ENCODE measurements around the gene CELA3A. TPM values are rescaled to one million over a fixed set of nuclear protein-coding genes. Genes with fewer than 3 reads are reported as not detected.

Gene CELA3A
- polyA plus RNA-seq, 2 of the 4 experiments (the other 2 are of a cell fraction), result not detected

DNA sequence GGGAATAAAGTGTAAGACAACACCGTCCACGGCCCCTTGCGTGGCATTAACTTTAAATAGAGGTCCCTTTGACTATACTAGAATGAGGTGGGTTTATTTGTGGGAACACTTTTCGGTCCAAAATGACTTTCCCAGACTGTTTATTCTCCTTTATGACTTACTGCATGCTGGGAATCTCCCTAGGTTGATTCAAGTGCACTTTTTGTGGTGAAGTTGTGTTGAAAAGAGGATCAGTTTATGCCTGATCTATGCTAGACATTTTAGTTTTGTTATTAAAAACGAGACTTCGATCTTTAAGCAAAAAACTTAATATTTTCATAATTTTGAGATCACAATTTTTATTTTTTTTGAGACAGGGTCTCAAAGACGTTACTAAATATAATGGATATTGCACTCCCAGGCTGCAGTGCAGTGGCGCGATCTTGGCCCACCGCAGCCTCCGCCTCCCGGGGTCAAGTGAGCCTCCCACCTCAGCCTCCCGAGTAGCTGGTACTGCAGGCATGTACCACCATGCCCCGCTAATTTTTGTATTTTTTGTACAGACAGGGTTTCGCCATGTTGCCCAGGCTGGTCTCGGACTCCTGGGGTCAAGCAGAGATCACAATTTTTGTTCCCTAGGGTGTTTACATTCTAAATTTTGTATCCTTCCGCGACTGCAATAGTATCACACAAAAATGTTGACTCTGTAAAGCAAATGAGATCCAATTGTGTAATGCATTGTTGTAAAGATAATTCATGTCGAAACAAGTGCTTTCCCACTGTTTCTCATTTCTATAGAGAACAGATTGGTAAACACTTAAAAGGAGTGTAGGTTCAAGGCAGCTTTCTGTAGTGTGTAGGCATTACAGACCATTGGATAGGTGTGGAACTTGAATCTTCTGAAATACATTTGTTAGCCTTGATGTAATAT is 52.7 kb downstream of the CELA3A start (continued):
- TF ChIP-seq CBX2 (IDR thresholded peaks at IDR 0.05; ENCODE audit: borderline replicate concordance, low read depth) (no peak), E2F6 (IDR thresholded peaks at IDR 0.05; ENCODE audit: borderline replicate concordance, low read depth) (no peak), HES2 (IDR thresholded peaks at IDR 0.05) (no peak), RARB (CRISPR knock-in tag; IDR thresholded peaks at IDR 0.05) (no peak), SREBF2 (IDR thresholded peaks at IDR 0.05) (no peak), HMGXB4 (CRISPR knock-in tag; IDR thresholded peaks at IDR 0.05; ENCODE audit: borderline replicate concordance) (no peak), FOXS1 (CRISPR knock-in tag; IDR thresholded peaks at IDR 0.05) (no peak)
- TF ChIP-seq, protein P1, sequence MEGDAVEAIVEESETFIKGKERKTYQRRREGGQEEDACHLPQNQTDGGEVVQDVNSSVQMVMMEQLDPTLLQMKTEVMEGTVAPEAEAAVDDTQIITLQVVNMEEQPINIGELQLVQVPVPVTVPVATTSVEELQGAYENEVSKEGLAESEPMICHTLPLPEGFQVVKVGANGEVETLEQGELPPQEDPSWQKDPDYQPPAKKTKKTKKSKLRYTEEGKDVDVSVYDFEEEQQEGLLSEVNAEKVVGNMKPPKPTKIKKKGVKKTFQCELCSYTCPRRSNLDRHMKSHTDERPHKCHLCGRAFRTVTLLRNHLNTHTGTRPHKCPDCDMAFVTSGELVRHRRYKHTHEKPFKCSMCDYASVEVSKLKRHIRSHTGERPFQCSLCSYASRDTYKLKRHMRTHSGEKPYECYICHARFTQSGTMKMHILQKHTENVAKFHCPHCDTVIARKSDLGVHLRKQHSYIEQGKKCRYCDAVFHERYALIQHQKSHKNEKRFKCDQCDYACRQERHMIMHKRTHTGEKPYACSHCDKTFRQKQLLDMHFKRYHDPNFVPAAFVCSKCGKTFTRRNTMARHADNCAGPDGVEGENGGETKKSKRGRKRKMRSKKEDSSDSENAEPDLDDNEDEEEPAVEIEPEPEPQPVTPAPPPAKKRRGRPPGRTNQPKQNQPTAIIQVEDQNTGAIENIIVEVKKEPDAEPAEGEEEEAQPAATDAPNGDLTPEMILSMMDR (IDR thresholded peaks at IDR 0.05), result no peak

DNA sequence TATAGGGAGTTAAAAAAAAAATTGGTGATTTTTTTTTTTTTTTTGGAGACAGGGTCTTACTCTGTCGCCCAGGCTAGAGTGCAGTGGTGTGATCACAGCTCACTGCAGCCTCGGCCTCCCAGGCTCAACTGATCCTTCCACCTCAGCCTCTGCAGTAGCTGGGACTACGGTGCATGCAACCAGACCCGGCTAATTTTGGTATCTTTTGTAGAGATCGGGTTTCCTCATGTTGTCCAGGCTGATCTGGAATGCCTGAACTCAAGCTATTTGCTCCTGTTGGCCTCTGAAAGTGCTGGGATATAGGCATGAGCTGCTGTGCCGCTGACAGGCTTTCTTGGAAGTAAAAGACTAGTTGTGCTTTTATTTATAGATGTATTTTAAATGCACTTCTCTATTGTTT is 54.0 kb downstream of the CELA3A start:
- Histone ChIP-seq H3K9me3 (no peaks in the 10 kb centered on the region), H3K4me1 (peaks cover 18% of the 10 kb centered on the region), H3K27ac (no peak overlapping the region), H3K4me2 (peak overlapping the region; percentile 8; the same call in 1 of the 3 replicates), H3K4me3 (no peak overlapping the region)
- FAIRE-seq, result no peak
- 91% methylated on average over 6 of the region's 6 CpGs for WGBS (ENCODE audit: missing lambda C conversion rate)
- no peak for ATAC-seq
- POLR2A ChIA-PET, result interaction anchor here (0.7 kb wide), 2 partner anchors 14 to 283 kb away, joined by 3 read pairs; no protein-coding TSS in a partner anchor
- CTCF ChIA-PET, result no interaction called here
- DNase-seq (ENCODE audit: low read depth in 1 of 2, low spot score in 1 of 2), result no peak
- TF ChIP-seq BCL3 (IDR thresholded peaks at IDR 0.05), result no peak
- TF ChIP-seq KDM5A (IDR thresholded peaks at IDR 0.05), result no peak
- TF ChIP-seq HOXA7 (CRISPR knock-in tag; IDR thresholded peaks at IDR 0.05), result no peak
- TF ChIP-seq ZSCAN20 (CRISPR knock-in tag; IDR thresholded peaks at IDR 0.05), result no peak
- TF ChIP-seq NFE2L2 (conservative IDR thresholded peaks at IDR 0.05; ENCODE audit: low read length), result no peak
- no peak for TF ChIP-seq HOXB5 (CRISPR knock-in tag; IDR thresholded peaks at IDR 0.05)
- TF ChIP-seq PHF8 (IDR thresholded peaks at IDR 0.05; ENCODE audit: borderline replicate concordance, low read depth), result no peak
- no peak for TF ChIP-seq BHLHE40 (IDR thresholded peaks at IDR 0.05; ENCODE audit: low read depth, low read length)
- TF ChIP-seq POLR2AphosphoS2 (conservative IDR thresholded peaks at IDR 0.05; ENCODE audit: low read length), result no peak

DNA sequence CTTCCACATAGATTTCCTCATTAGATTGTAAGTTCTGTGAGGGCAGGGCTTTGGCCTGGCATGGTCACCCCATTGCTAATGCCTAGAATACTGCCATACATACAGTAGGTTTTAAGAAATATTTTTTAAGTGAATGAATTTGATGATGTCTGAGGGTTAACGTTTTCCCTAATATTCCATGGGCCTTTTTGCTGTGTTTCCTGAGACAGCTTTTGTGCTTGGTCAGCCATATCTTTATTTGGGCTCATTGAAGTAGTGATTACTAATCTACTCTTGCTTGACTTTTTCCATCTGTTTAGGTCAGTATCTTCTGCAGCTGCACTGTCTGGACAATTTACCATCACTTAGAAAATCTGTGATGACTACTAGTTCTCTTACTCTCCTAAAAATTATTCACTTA is 54.6 kb downstream of the CELA3A start:
- Histone ChIP-seq H3K4me1 (peaks cover 18% of the 10 kb centered on the region), H3K27ac (no peak overlapping the region), H3K9me3 (no peaks in the 10 kb centered on the region), H3K4me3 (no peak overlapping the region), H3K4me2 (no peak overlapping the region)
- ChIA-PET POLR2A (no interaction called here), CTCF (no interaction called here)
- no peak for ATAC-seq
- no peak for DNase-seq (ENCODE audit: low read depth in 1 of 2, low spot score in 1 of 2)
- TF ChIP-seq MAFK (IDR thresholded peaks at IDR 0.05; ENCODE audit: partially characterized antibody) (peak; percentile 46), ZC3H11A (IDR thresholded peaks at IDR 0.05) (no peak)
- 50% methylated on average over 1 of the region's 1 CpG for WGBS (ENCODE audit: missing lambda C conversion rate)
- no peak for FAIRE-seq
